IPS-NIHi7 (cell line): Measurements from ENCODE around the gene ZNF214.
"Not testable (repeated sequence)": the region's sequence is repeated elsewhere in the genome, so short reads cannot be mapped to it uniquely, and the experiment has no call there.

Experiments
- DNase-seq: peaks from one replicate; pipeline ENCODE4 v3.0.0; 2012; ENCODE audit warnings: mixed read lengths; ENCODE audit errors: extremely low spot score

The ZNF214 gene

GRCh38 chr11:6988506-6988905 is 31.6 kb downstream of the ZNF214 start:
- DNase-seq, result no peak

- no peak for DNase-seq
Measured at GRCh38 chr11:6986487-6986886, 33.7 kb downstream of the ZNF214 start.

GRCh38 chr11:6979365-6979764 is 40.8 kb downstream of the ZNF214 start:
- no peak for DNase-seq

- DNase-seq, result not testable (repeated sequence)
Measured at GRCh38 chr11:6969854-6970253, 50.3 kb downstream of the ZNF214 start.

- DNase-seq, result no peak
Measured at GRCh38 chr11:6968816-6969215, 51.3 kb downstream of the ZNF214 start.

- no peak for DNase-seq
Measured at GRCh38 chr11:6962673-6963072, 57.5 kb downstream of the ZNF214 start.

GRCh38 chr11:6962141-6962540 is 58.0 kb downstream of the ZNF214 start:
- DNase-seq, result peak; percentile 15

- not testable (repeated sequence) for DNase-seq
Measured at GRCh38 chr11:6954248-6954647, 65.9 kb downstream of the ZNF214 start.
